Common myeloid progenitor, CD34-positive (primary cell): ENCODE measurements around the gene DAPL1.

Experiments used
- CTCF ChIA-PET: fragments of 350-600 bp; sonication (Branson Sonifier 250); formaldehyde crosslinking; loops from one replicate; lab custom pipeline; 2021; ENCODE audit warnings: antibody characterized with exemption; lab: Charles Lee
- POLR2A ChIA-PET: fragments of 350-600 bp; sonication (Branson Sonifier 250); formaldehyde crosslinking; loops from one replicate; lab custom pipeline; 2021; ENCODE audit warnings: antibody characterized with exemption; lab: Charles Lee
- DNase-seq, 3 donors: peaks; one replicate each; pipeline versions ENCODE4 v3.0.0 to v3.0.0-alpha.2; 2013
- H3K27ac ChIP-seq, 2 experiments: 1 replicate in 1 of 2; 2 replicates in 1 of 2; pipeline ENCODE4 v1.7.0; 2013; ENCODE audit warnings: inconsistent platforms in 2 of 2, low read length in 2 of 2, mild to moderate bottlenecking in 2 of 2, low read depth in 1 of 2, moderate library complexity in 1 of 2; ENCODE audit not compliant: severe bottlenecking in 2 of 2, insufficient read depth in 1 of 2, poor library complexity in 1 of 2
- H3K27me3 ChIP-seq, 5 experiments: replicated peaks in 2 of 5; 1 replicate in 3 of 5; 2 replicates in 2 of 5; pipeline versions ENCODE4 v1.6.1 to v1.7.0; 2013; ENCODE audit warnings: low read length in 4 of 5, mild to moderate bottlenecking in 2 of 5, moderate library complexity in 2 of 5, inconsistent platforms in 1 of 5; ENCODE audit not compliant: insufficient read depth in 5 of 5, control insufficient read depth in 4 of 5
- H3K36me3 ChIP-seq, 4 experiments: 1 replicate in 2 of 4; 2 replicates in 2 of 4; pipeline versions ENCODE4 v1.6.1 to v1.7.0; 2013; ENCODE audit warnings: low read length in 3 of 4, control low read depth in 1 of 4, mild to moderate bottlenecking in 1 of 4; ENCODE audit not compliant: control insufficient read depth in 4 of 4, insufficient read depth in 4 of 4
- H3K4me1 ChIP-seq, 4 experiments: 1 replicate in 3 of 4; 2 replicates in 1 of 4; pipeline versions ENCODE4 v1.6.1 to v1.7.1; 2013; ENCODE audit warnings: low read length in 3 of 4, mild to moderate bottlenecking in 3 of 4, control low read depth in 1 of 4, inconsistent platforms in 1 of 4, moderate library complexity in 1 of 4; ENCODE audit not compliant: control insufficient read depth in 4 of 4, insufficient read depth in 4 of 4; ENCODE audit errors: control extremely low read depth in 1 of 4
- H3K4me3 ChIP-seq, 7 experiments: 1 replicate in 4 of 7; 2 replicates in 3 of 7; pipeline versions ENCODE4 v1.5.1 to v1.7.0; 2013; ENCODE audit warnings: mild to moderate bottlenecking in 7 of 7, low read length in 6 of 7, moderate library complexity in 6 of 7, inconsistent platforms in 2 of 7, low read depth in 2 of 7, control low read depth in 1 of 7; ENCODE audit not compliant: insufficient read depth in 4 of 7, control insufficient read depth in 1 of 7; ENCODE audit errors: extremely low read depth in 1 of 7
- H3K9me3 ChIP-seq, 5 experiments: 1 replicate in 4 of 5; 2 replicates in 1 of 5; pipeline versions ENCODE4 v1.6.1 to v1.7.1; 2013; ENCODE audit warnings: low read length in 4 of 5, mild to moderate bottlenecking in 2 of 5, inconsistent platforms in 1 of 5, low read depth in 1 of 5, moderate library complexity in 1 of 5; ENCODE audit not compliant: control insufficient read depth in 4 of 5, insufficient read depth in 2 of 5; ENCODE audit errors: control extremely low read depth in 1 of 5
- WGBS: methylation state at CpG from one replicate; pipeline ENCODE4 v1.1.5; 2013; ENCODE audit not compliant: insufficient coverage; 5-methylcytosine and 5-hydroxymethylcytosine counted together

The DAPL1 gene

GRCh38 chr2:158817588-158817987, 22.5 kb downstream of the DAPL1 start:
- 100% methylated on average over 1 of the region's 3 CpGs for WGBS
- ChIA-PET CTCF (interaction anchor here (1.5 kb wide), 1 partner anchor 21 kb away, joined by 3 read pairs; no protein-coding TSS in a partner anchor), POLR2A (no interaction called here)
- Histone ChIP-seq H3K36me3 (no peaks in the 10 kb centered on the region), H3K4me3 (no peak overlapping the region), H3K27me3 (no peaks in the 10 kb centered on the region), H3K4me1 (no peaks in the 10 kb centered on the region), H3K9me3 (peaks cover 0 to 2% (median 1%) of the 10 kb centered on the region in 5 experiments), H3K27ac (no peak overlapping the region)
- no peak for DNase-seq

GRCh38 chr2:158818511-158818910, 23.4 kb downstream of the DAPL1 start:
- DNase-seq = no peak
- Histone ChIP-seq H3K4me3 (no peak overlapping the region), H3K36me3 (no peaks in the 10 kb centered on the region), H3K27me3 (no peaks in the 10 kb centered on the region), H3K9me3 (peaks cover 0 to 2% (median 1%) of the 10 kb centered on the region in 5 experiments), H3K27ac (no peak overlapping the region), H3K4me1 (no peaks in the 10 kb centered on the region)
- ChIA-PET POLR2A (no interaction called here), CTCF (interaction anchor here (1.5 kb wide), 1 partner anchor 22 kb away, joined by 3 read pairs; no protein-coding TSS in a partner anchor)
- WGBS = 92% methylated on average over 1 of the region's 3 CpGs

DNA sequence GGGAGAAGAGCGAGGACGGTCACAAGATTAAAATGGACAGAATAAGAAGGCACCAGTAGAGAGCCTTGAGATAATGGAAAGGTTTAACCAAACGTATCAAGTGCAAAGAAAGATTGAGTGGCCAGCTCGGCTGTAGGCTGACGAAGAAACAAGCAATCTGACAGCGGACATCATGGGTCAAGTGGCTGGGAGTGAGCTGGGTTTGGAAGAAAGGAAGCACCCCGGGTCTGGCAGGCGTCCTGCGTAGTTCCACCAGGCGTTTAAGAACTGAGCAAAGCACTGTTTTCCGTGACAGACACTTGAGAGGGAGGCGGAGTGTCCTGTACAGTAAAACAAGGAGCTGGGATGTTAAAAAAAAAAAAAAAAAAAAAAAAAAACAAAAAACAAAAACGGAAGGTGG, 27.1 kb downstream of the DAPL1 start:
- H3K4me1 ChIP-seq = no peaks in the 10 kb centered on the region
- H3K27ac ChIP-seq = no peak overlapping the region
- H3K36me3 ChIP-seq = no peaks in the 10 kb centered on the region
- 98% methylated on average over 12 of the region's 13 CpGs for WGBS
- ChIA-PET POLR2A (no interaction called here), CTCF (no interaction called here)
- no peaks in the 10 kb centered on the region for H3K27me3 ChIP-seq
- DNase-seq = no peak
- H3K9me3 ChIP-seq = peaks cover 0 to 2% (median 0%) of the 10 kb centered on the region in 5 experiments
- H3K4me3 ChIP-seq = no peak overlapping the region

DNA sequence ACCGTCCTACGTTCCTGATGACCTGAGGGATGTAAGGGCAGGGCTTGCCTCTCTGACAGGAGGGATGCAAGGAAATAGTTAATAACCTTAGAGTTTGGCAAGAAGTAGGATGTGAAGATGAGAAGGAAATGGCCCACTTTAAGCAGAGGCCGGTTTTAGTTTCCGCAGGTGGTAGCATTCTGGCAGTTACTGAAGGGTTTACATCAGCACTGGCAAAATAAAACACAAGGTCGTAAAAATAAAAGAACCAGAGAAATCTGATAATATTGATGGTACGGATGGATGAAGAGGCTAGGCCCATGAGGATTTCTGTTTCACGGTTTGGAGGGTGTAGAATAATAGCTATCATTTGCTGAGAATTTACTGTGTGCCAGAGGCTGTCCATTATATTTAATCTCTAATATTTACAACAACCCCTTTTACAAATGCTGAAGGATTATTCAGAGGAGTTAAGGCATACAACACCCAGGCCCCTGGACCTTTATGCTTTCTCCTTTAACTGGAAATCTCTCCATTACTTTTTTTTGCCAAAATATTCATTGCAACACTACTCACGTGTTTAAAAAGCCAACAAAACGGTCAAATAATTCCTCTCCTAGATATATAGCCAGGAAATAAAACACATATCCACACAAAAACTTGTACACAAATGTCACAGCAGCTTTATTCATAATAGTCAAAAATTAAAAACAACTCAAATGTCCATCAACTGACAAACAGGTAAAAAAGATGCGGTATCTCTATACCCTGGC, 28.5 kb downstream of the DAPL1 start:
- Histone ChIP-seq H3K4me3 (no peak overlapping the region), H3K27me3 (no peaks in the 10 kb centered on the region), H3K4me1 (no peaks in the 10 kb centered on the region), H3K27ac (no peak overlapping the region), H3K36me3 (no peaks in the 10 kb centered on the region), H3K9me3 (no peaks in the 10 kb centered on the region)
- 96% methylated on average over 9 of the region's 10 CpGs for WGBS
- no peak for DNase-seq
- CTCF ChIA-PET = no interaction called here
- POLR2A ChIA-PET = no interaction called here

DNA sequence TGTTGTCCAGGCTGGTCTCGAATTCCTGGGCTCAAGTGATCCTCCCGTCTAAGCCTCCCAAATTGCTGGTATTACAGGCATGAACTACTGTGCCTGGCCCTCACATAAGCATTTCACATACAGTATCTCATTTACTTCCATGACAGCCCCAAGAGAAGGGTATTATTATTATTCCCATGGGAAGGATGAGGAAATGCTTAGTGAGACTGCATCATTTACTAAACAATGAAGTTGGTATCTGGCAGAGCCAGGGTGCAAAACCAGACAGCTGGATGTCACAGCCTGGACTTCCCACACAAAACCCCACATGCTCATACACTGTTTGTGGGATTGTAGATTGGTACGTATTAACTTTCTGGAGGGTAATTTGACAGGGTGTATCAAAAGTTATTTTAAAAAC, 29.9 kb downstream of the DAPL1 start:
- CTCF ChIA-PET = no interaction called here
- POLR2A ChIA-PET = no interaction called here

GRCh38 chr2:158826965-158827364, 31.8 kb downstream of the DAPL1 start:
- H3K4me3 ChIP-seq = no peak overlapping the region
- DNase-seq = no peak
- no peaks in the 10 kb centered on the region for H3K4me1 ChIP-seq
- no peaks in the 10 kb centered on the region for H3K36me3 ChIP-seq
- no peak overlapping the region for H3K27ac ChIP-seq
- H3K9me3 ChIP-seq = no peaks in the 10 kb centered on the region
- 100% methylated on average over 2 of the region's 3 CpGs for WGBS
- CTCF ChIA-PET = no interaction called here
- POLR2A ChIA-PET = no interaction called here
- H3K27me3 ChIP-seq = no peaks in the 10 kb centered on the region

More for the DNA sequence above, 29.9 kb downstream of the DAPL1 start:
- Histone ChIP-seq H3K27me3 (no peaks in the 10 kb centered on the region), H3K4me3 (no peak overlapping the region), H3K36me3 (no peaks in the 10 kb centered on the region), H3K4me1 (no peaks in the 10 kb centered on the region), H3K9me3 (no peaks in the 10 kb centered on the region), H3K27ac (no peak overlapping the region)
- 100% methylated on average over 2 of the region's 3 CpGs for WGBS
- no peak for DNase-seq

GRCh38 chr2:158828378-158829164, 33.5 kb downstream of the DAPL1 start:
- CTCF ChIA-PET = interaction anchor here (1.1 kb wide), 1 partner anchor 14 kb away, joined by 3 read pairs; no protein-coding TSS in a partner anchor

More at GRCh38 chr2:158828378-158829164, 33.5 kb downstream of the DAPL1 start:
- Histone ChIP-seq H3K9me3 (no peaks in the 10 kb centered on the region), H3K27me3 (no peaks in the 10 kb centered on the region), H3K4me1 (no peaks in the 10 kb centered on the region), H3K36me3 (no peaks in the 10 kb centered on the region), H3K4me3 (no peak overlapping the region), H3K27ac (no peak overlapping the region)
- POLR2A ChIA-PET = no interaction called here
- WGBS = 100% methylated on average over 4 of the region's 4 CpGs
- DNase-seq = no peak
